Activated B cell treated with CpG ODN at 0.5 μM for 24 hours (primary cell): ENCODE results near the gene HAUS7. TPM values are rescaled to one million over a fixed set of nuclear protein-coding genes. Genes with fewer than 3 reads are reported as not detected.

Experiments used
- ATAC-seq: fragments of 200-7000 bp; cut with Tn5 transposase; one replicate; pipeline ENCODE4 v1.10.0; 2021; ENCODE audit warnings: low read depth, mild to moderate bottlenecking, moderate library complexity
- CTCF ChIA-PET: fragments of 350-600 bp; sonication (Branson Sonifier 250); formaldehyde crosslinking; loops from one replicate; lab custom pipeline; 2021; ENCODE audit warnings: antibody characterized with exemption; lab: Charles Lee
- POLR2A ChIA-PET: fragments of 350-600 bp; sonication (Branson Sonifier 250); formaldehyde crosslinking; loops from one replicate; lab custom pipeline; 2021; ENCODE audit warnings: antibody characterized with exemption; lab: Charles Lee
- DNase-seq: peaks from one replicate; pipeline ENCODE4 v3.0.0; 2022
- H3K27ac Mint-ChIP-seq: one replicate; pipeline ENCODE4 v1.8.0; 2020; ENCODE audit warnings: mixed read lengths
- H3K27me3 Mint-ChIP-seq: one replicate; pipeline ENCODE4 v1.8.0; 2021; ENCODE audit warnings: mixed read lengths
- H3K36me3 Mint-ChIP-seq: one replicate; pipeline ENCODE4 v1.8.0; 2021; ENCODE audit warnings: low read depth, mixed read lengths
- H3K4me1 Mint-ChIP-seq: one replicate; pipeline ENCODE4 v1.8.0; 2021; ENCODE audit warnings: mixed read lengths
- H3K4me3 Mint-ChIP-seq: one replicate; pipeline ENCODE4 v1.8.0; 2020; ENCODE audit warnings: mild to moderate bottlenecking, mixed read lengths
- H3K9me3 Mint-ChIP-seq: one replicate; pipeline ENCODE4 v1.8.0; 2020; ENCODE audit warnings: mixed read lengths
- CTCF ChIP-seq: fragments of 200-600 bp; IDR thresholded peaks from one replicate; pipeline ENCODE4 v1.8.0; 2022; ENCODE audit warnings: antibody characterized with exemption, mild to moderate bottlenecking
- intact Hi-C: fragments of 100-400 bp; cut with micrococcal nuclease; formaldehyde crosslinking; loops from one replicate; pipeline ENCODE4 v1.15.1; 2024
- total RNA-seq: library from RNA; stranded (reverse); gene quantifications from 2 replicates; pipeline ENCODE4 v1.2.3, GENCODE V29; 2022

HAUS7 gene
- total RNA-seq, 1 donor from 2014 or later, result 39.2 TPM

DNA sequence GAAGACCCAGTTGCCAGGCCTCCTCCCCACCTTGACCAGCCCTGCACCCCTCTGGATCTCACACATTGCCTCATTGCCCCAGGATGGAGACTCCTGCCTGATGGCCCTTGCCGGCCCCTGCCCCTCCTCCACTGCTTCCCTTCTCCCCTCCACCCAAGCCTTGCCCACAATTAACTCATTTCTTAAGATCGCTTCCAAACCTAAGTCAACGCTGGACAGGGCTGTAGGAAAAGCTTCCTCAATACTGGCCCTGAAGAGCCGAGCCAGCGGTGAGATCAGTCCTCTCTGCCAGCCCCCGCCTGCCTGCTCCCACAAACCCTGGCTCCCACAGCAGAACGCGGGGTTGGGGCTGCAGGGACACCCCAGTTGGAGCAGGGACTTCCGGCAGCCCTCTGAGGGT is 7.5 kb upstream of the HAUS7 start:
- H3K27me3 Mint-ChIP-seq, result no peaks in the 10 kb centered on the region
- DNase-seq (no peak), ATAC-seq (no peak)
- ChIA-PET CTCF (no interaction called here), POLR2A (no interaction called here)
- H3K4me1 Mint-ChIP-seq, result peaks cover 5% of the 10 kb centered on the region
- intact Hi-C loops, result no loop called here
- no peak for TF ChIP-seq CTCF
- H3K27ac Mint-ChIP-seq, result no peak overlapping the region
- H3K9me3 Mint-ChIP-seq, result no peaks in the 10 kb centered on the region
- H3K36me3 Mint-ChIP-seq, result no peaks in the 10 kb centered on the region
- H3K4me3 Mint-ChIP-seq, result no peak overlapping the region

GRCh38 chrX:153477364-153477857 is 7.0 kb upstream of the HAUS7 start:
- POLR2A ChIA-PET, result no interaction called here
- peaks cover 5% of the 10 kb centered on the region for H3K4me1 Mint-ChIP-seq
- no peaks in the 10 kb centered on the region for H3K9me3 Mint-ChIP-seq
- CTCF ChIA-PET, result no interaction called here
- DNase-seq, result no peak
- no peaks in the 10 kb centered on the region for H3K36me3 Mint-ChIP-seq
- intact Hi-C loops, result no loop called here
- TF ChIP-seq CTCF, result no peak
- H3K27me3 Mint-ChIP-seq, result no peaks in the 10 kb centered on the region
- no peak overlapping the region for H3K4me3 Mint-ChIP-seq
- ATAC-seq, result no peak
- no peak overlapping the region for H3K27ac Mint-ChIP-seq

DNA sequence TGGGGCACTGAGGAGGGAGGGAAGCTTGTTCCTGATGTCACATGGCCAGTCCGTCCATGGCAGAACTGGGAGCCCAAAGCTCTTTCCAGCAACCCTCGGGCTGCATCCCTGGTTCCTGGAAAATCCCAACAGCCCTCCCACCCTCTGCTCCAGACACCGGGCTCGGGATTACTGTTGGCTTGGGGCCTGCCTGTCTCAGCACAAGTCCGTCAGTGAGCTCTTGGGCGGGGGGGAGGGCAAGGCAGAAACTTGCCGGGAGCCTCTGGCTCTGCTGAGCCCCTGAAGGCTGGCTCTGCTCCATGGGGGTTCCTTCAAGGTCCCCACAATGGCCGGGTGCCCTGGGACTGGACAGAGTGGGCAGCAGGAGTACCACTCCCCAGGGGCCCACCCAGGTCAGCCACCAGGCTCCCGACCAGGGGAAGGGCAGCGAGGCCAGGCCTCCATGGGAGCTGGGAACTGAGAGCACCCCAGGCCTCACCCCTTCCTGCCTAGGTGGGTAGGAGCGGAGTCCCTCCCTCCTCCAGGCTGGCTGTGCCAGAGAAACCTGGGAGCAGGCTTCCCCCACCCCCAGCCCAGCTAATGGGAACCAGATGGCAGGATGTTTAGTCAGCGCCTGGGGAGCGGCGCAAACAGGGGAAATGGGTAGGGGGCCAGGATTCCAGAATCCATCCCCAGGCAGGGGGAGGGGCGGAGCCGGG is 6.4 kb upstream of the HAUS7 start:
- intact Hi-C loops, result no loop called here
- Mint-ChIP-seq H3K4me3 (no peak overlapping the region), H3K36me3 (no peaks in the 10 kb centered on the region), H3K27ac (no peak overlapping the region), H3K9me3 (no peaks in the 10 kb centered on the region), H3K27me3 (no peaks in the 10 kb centered on the region), H3K4me1 (peaks cover 5% of the 10 kb centered on the region)
- DNase-seq, result no peak
- CTCF ChIA-PET, result no interaction called here
- POLR2A ChIA-PET, result no interaction called here
- ATAC-seq, result no peak
- TF ChIP-seq CTCF, result no peak

DNA sequence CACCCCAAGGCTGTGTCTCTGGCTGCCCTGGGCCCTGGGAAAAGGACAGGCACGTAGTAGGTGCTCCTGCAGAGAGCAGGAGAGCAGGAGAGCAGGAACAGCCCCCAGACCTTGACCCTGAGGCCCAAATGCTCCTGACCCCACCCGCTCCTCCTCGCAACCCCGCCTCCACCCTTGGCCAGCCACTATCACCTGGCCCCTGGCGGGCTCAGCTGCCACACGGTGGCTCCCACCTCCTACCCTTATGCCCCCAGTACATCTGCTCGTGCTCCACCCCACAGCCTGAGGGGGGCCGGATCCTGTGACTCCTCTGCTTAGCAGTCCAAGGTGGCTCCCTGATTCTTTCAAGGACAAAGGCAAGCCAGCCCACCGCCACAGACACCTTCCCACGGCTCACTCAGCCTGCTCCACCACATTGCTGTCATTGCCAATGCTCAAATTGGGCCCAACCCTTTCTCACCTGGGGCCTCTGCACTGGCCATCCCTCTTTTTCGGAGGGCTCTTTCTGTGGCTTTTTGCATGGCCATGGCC is 5.4 kb upstream of the HAUS7 start:
- no peak for TF ChIP-seq CTCF

DNA sequence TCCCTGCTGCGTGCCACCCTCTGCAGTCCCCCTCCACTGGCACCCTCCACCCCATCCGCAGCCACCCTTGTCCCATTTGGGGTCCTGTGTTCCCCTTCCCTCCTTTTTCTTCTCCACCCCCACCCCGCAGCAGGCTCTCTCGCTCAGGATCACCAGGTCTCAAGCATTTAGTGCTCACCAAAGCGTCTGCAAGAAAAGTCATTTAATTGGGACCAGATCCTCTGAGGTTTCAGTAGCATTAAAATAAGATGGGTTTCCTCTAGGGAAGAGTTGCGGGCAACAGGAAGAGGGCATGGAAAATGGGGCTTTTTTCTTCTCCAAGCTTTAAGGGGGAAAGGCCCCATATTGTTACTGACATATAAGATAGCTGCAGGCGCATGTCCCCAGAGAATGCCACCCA is 4.9 kb upstream of the HAUS7 start:
- no peak for TF ChIP-seq CTCF
- POLR2A ChIA-PET, result no interaction called here
- DNase-seq, result no peak
- no peaks in the 10 kb centered on the region for H3K9me3 Mint-ChIP-seq
- H3K27ac Mint-ChIP-seq, result no peak overlapping the region
- CTCF ChIA-PET, result no interaction called here
- H3K27me3 Mint-ChIP-seq, result no peaks in the 10 kb centered on the region
- no peak for ATAC-seq
- H3K4me1 Mint-ChIP-seq, result peaks cover 9% of the 10 kb centered on the region
- H3K36me3 Mint-ChIP-seq, result no peaks in the 10 kb centered on the region
- intact Hi-C loops, result no loop called here
- peak overlapping the region; percentile 46 for H3K4me3 Mint-ChIP-seq

More for the DNA sequence above, 5.4 kb upstream of the HAUS7 start:
- Mint-ChIP-seq H3K9me3 (no peaks in the 10 kb centered on the region), H3K27me3 (no peaks in the 10 kb centered on the region), H3K4me3 (no peak overlapping the region), H3K4me1 (peaks cover 9% of the 10 kb centered on the region), H3K36me3 (no peaks in the 10 kb centered on the region), H3K27ac (no peak overlapping the region)
- DNase-seq (no peak), ATAC-seq (no peak)
- POLR2A ChIA-PET, result no interaction called here
- CTCF ChIA-PET, result no interaction called here
- intact Hi-C loops, result no loop called here
